Spleen (tissue), 11 donors: ENCODE results near the gene PLEKHA4. TPM values are rescaled to one million over a fixed set of nuclear protein-coding genes. Genes with fewer than 3 reads are reported as not detected.
"Not testable (repeated sequence)": the region's sequence is repeated elsewhere in the genome, so short reads cannot be mapped to it uniquely, and the experiment has no call there.

ENCODE experiments used
- DNase-seq: peaks from one replicate; pipeline ENCODE4 v3.0.0-alpha.2; 2020
- H3K27ac ChIP-seq, 8 donors: fragments of 200-600 bp; sonication (generic) in 7 of 8; 1 replicate in 4 of 8; 2 replicates in 4 of 8; pipeline versions ENCODE4 v1.5.0 to v1.8.0; 2016 to 2021; ENCODE audit warnings: inconsistent platforms in 4 of 8, mild to moderate bottlenecking in 4 of 8, moderate library complexity in 1 of 8
- H3K27me3 ChIP-seq, 7 donors: fragments of 200-600 bp; sonication (generic) in 6 of 7; replicated peaks in 1 of 7; 1 replicate in 4 of 7; 2 replicates in 3 of 7; pipeline versions ENCODE4 v1.5.0 to v1.8.0; 2016 to 2021; ENCODE audit warnings: inconsistent platforms in 3 of 7, mild to moderate bottlenecking in 1 of 7
- H3K36me3 ChIP-seq, 6 donors: fragments of 200-600 bp; sonication (generic) in 5 of 6; 1 replicate in 4 of 6; 2 replicates in 2 of 6; pipeline versions ENCODE4 v1.5.0 to v1.8.0; 2016 to 2021; ENCODE audit warnings: inconsistent platforms in 2 of 6
- H3K4me1 ChIP-seq, 6 donors: fragments of 200-600 bp; sonication (generic) in 5 of 6; 1 replicate in 3 of 6; 2 replicates in 3 of 6; pipeline versions ENCODE4 v1.5.0 to v1.8.0; 2016 to 2021; ENCODE audit warnings: inconsistent platforms in 3 of 6
- H3K4me3 ChIP-seq, 8 donors: fragments of 200-600 bp; sonication (generic) in 7 of 8; 1 replicate in 4 of 8; 2 replicates in 4 of 8; pipeline versions ENCODE4 v1.5.0 to v1.8.0; 2016 to 2021; ENCODE audit warnings: inconsistent platforms in 4 of 8, mild to moderate bottlenecking in 4 of 8, moderate library complexity in 2 of 8
- H3K9me3 ChIP-seq, 8 donors: fragments of 200-600 bp; sonication (generic) in 7 of 8; 1 replicate in 4 of 8; 2 replicates in 4 of 8; pipeline versions ENCODE4 v1.5.0 to v1.8.0; 2016 to 2021; ENCODE audit warnings: inconsistent platforms in 4 of 8
- CTCF ChIP-seq, 11 experiments: fragments of 200-600 bp in 7 of 11; fragments of 450-650 bp in 4 of 11; sonication (generic) in 4 of 11; IDR thresholded peaks in 8 of 11; conservative IDR thresholded peaks in 3 of 11; 1 replicate in 7 of 11; 2 replicates in 4 of 11; pipeline versions ENCODE4 v1.4.0 to v1.8.0; 2016 to 2021; ENCODE audit warnings: antibody characterized with exemption in 11 of 11, inconsistent platforms in 4 of 11, mild to moderate bottlenecking in 1 of 11
- POLR2A ChIP-seq, 3 donors: fragments of 450-650 bp; IDR thresholded peaks; one replicate each; pipeline ENCODE4 v1.5.1; 2017; ENCODE audit warnings: antibody characterized with exemption in 3 of 3, mild to moderate bottlenecking in 1 of 3
- POLR2AphosphoS5 ChIP-seq, 3 donors: sonication (generic); formaldehyde crosslinking; IDR thresholded peaks; one replicate each; pipeline ENCODE4 v1.5.1; 2017; ENCODE audit warnings: antibody characterized with exemption in 3 of 3
- WGBS, 5 donors: extraction: QIAGEN DNeasy Blood & Tissue Kit in 3 of 5; methylation state at CpG; one replicate each; pipeline versions ENCODE4 v1.1.5 to v1.1.7; 2013 to 2018; 5-methylcytosine and 5-hydroxymethylcytosine counted together
- intact Hi-C: fragments of 100-400 bp; cut with DNase I; formaldehyde crosslinking; loops from one replicate; pipeline ENCODE4 v1.15.0; 2023; ENCODE audit warnings: low total_unique reads
- polyA plus RNA-seq, 3 donors: library from polyadenylated mRNA; stranded (reverse); fragments of 200-250 nt; gene quantifications; one replicate each; pipeline ENCODE4 v1.2.1, GENCODE V29; 2013
- small RNA-seq, 4 donors: library from RNA; depleted of rRNA; stranded (forward); fragments of <200 nt; gene quantifications; one replicate each; pipeline ENCODE3, GENCODE V24; 2016
- total RNA-seq, 7 donors: library from RNA; depleted of rRNA in 3 of 7; stranded (reverse); fragments of >200 nt in 3 of 7; fragmentation: NEBNext Ultra II Directional in 4 of 7; extraction: Animal tissue kit (Norgen Biotek cat#: 25700) in 4 of 7; gene quantifications; one replicate each; pipeline versions ENCODE4 v1.1.0 to v1.2.1, GENCODE V29; 2016 to 2021
- donor health status: healthy with polysubstance abuse.
- donor health status: DM: no; HTN: no; CAD: no; lungs with moderate emphysema.
- donor health status: DM: no; HTN: no; CAD: no.
- donor health status: Bipolar disorder and iron deficiency.
- donor health status: healthy.
- donor health status: DM: no; HTN: no; CAD: no.
- donor health status: DM: yes; HTN: yes; CAD: no.

The PLEKHA4 gene
- total and polyA plus RNA-seq, 10 donors, result 8.6 to 24.2 (median 14.9) TPM

GRCh38 chr19:48794291-48794690 is 74.1 kb downstream of the PLEKHA4 start:
- WGBS, 5 donors, result 81 to 86% (median 84%) methylated on average over 6 of the region's 6 CpGs
- Histone ChIP-seq H3K4me1 (peaks cover 0 to 15% (median 9%) of the 10 kb centered on the region in 6 donors), H3K9me3 (no peaks in the 10 kb centered on the region), H3K36me3 (peaks cover 0 to 5% (median 0%) of the 10 kb centered on the region in 6 donors), H3K27ac (no peak overlapping the region), H3K4me3 (no peak overlapping the region), H3K27me3 (no peaks in the 10 kb centered on the region)
- no peak for DNase-seq
- intact Hi-C loops, result no loop called here
- TF ChIP-seq CTCF (IDR thresholded peaks at IDR 0.05 in 8 of 11, conservative IDR thresholded peaks at IDR 0.05 in 3 of 11) (no peak), POLR2A (IDR thresholded peaks at IDR 0.05) (no peak), POLR2AphosphoS5 (IDR thresholded peaks at IDR 0.05) (no peak)

DNA sequence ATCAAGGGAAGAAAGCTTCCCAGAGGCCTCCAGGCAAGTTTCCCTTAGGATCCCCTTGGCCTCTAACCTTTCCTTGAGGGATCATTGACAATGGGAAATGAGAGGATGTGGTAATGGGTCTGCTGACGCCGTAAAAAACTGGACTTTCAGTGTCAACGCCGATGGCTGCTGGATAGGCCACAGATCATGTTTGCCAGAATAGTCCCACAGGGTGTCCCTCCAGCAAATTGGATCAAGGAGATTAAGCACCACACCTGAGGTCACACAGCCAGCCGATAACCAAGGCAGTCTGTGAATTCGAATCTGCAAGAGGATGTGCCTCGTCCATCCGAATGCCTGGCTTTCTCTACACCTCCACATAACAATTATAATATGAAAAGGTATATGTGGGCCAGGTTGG is 75.1 kb downstream of the PLEKHA4 start:
- Histone ChIP-seq H3K36me3 (no peaks in the 10 kb centered on the region), H3K27ac (peak overlapping the region in 2 of 8 donors; percentile 10 to 38), H3K27me3 (no peaks in the 10 kb centered on the region), H3K9me3 (no peaks in the 10 kb centered on the region), H3K4me1 (peaks cover 0 to 15% (median 9%) of the 10 kb centered on the region in 6 donors), H3K4me3 (no peak overlapping the region)
- DNase-seq, result no peak
- intact Hi-C loops, result no loop called here
- 58 to 71% (median 67%) methylated on average over 8 of the region's 8 CpGs for WGBS, 5 donors
- TF ChIP-seq POLR2AphosphoS5 (IDR thresholded peaks at IDR 0.05) (peak in 1 of 3 donors; percentile 22), CTCF (IDR thresholded peaks at IDR 0.05 in 8 of 11, conservative IDR thresholded peaks at IDR 0.05 in 3 of 11) (no peak)

GRCh38 chr19:48787331-48787730 is 81.1 kb downstream of the PLEKHA4 start:
- not testable (repeated sequence) for H3K36me3 ChIP-seq, DNase-seq, H3K27ac ChIP-seq, H3K27me3 ChIP-seq, H3K9me3 ChIP-seq, H3K4me3 ChIP-seq
- H3K4me1 ChIP-seq, result peaks cover 0 to 14% (median 6%) of the 10 kb centered on the region in 6 donors
- 84 to 93% (median 89%) methylated on average over 9 of the region's 9 CpGs for WGBS, 5 donors
- intact Hi-C loops, result loop anchor here (5.0 kb wide), 1 partner anchor 50 kb away; the partner anchor contains the start of gene HSD17B14

Small RNA genes lying within 50 kb of the gene (small RNA-seq; reads per million reads assigned to genes)
- 0 reads per million in 4 donors for gene RNU6-317P

Other genes starting within 250 kb of the PLEKHA4 start
Only the 30 nearest of the 32 such genes appear.
- gene DBP, start 231.2 kb downstream of the PLEKHA4 start, total RNA-seq, result 10 to 100 TPM; 11.4 to 29.5 (median 22.5) TPM
- 10 to 100 TPM; 21.8 to 26.8 (median 24.1) TPM for gene DBP, start 231.2 kb downstream of the PLEKHA4 start, polyA plus RNA-seq
- gene CA11, start 222.4 kb downstream of the PLEKHA4 start, total RNA-seq, result 10 to 100 TPM in 2 of 7 donors, 1 to 10 TPM in 5; 1.9 to 10.7 (median 4.4) TPM
- gene CA11, start 222.4 kb downstream of the PLEKHA4 start, polyA plus RNA-seq, result 10 to 100 TPM in 2 of 3 donors, 1 to 10 TPM in 1; 9.7 to 14.5 (median 10.5) TPM
- 1 to 10 TPM in 3 of 7 donors, under 1 TPM in 3, not detected in 1; 0.30 to 2.1 (median 1.2) TPM for gene NTN5, start 195.6 kb downstream of the PLEKHA4 start, total RNA-seq
- gene NTN5, start 195.6 kb downstream of the PLEKHA4 start, polyA plus RNA-seq, result 1 to 10 TPM in 1 of 3 donors, under 1 TPM in 2; 0.49 to 1.1 (median 0.51) TPM
- under 1 TPM in 3 of 7 donors, not detected in 4; 0.17 to 0.65 (median 0.38) TPM for gene FUT2, start 172.6 kb downstream of the PLEKHA4 start, total RNA-seq
- 1 to 10 TPM in 1 of 3 donors, under 1 TPM in 1, not detected in 1; 0.22 to 1.2 TPM for gene FUT2, start 172.6 kb downstream of the PLEKHA4 start, polyA plus RNA-seq
- gene MAMSTR, start 148.9 kb downstream of the PLEKHA4 start, total RNA-seq, result 10 to 100 TPM in 1 of 7 donors, 1 to 10 TPM in 6; 3.1 to 10.3 (median 4.0) TPM
- 10 to 100 TPM in 1 of 3 donors, 1 to 10 TPM in 1, under 1 TPM in 1; 0.93 to 10.7 (median 3.6) TPM for gene MAMSTR, start 148.9 kb downstream of the PLEKHA4 start, polyA plus RNA-seq
- gene RASIP1, start 128.0 kb downstream of the PLEKHA4 start, total RNA-seq, result 10 to 100 TPM; 30.3 to 78.1 (median 39.8) TPM
- gene RASIP1, start 128.0 kb downstream of the PLEKHA4 start, polyA plus RNA-seq, result 10 to 100 TPM; 15.1 to 62.8 (median 42.1) TPM
- gene IZUMO1, start 121.7 kb downstream of the PLEKHA4 start, total RNA-seq, result 1 to 10 TPM in 5 of 7 donors, under 1 TPM in 1, not detected in 1; 0.84 to 5.3 (median 1.8) TPM
- 1 to 10 TPM in 1 of 3 donors, under 1 TPM in 2; 0.26 to 1.0 (median 0.50) TPM for gene IZUMO1, start 121.7 kb downstream of the PLEKHA4 start, polyA plus RNA-seq
- 10 to 100 TPM in 4 of 7 donors, 1 to 10 TPM in 3; 5.6 to 22.9 (median 10.0) TPM for gene FUT1, start 116.0 kb downstream of the PLEKHA4 start, total RNA-seq
- gene FUT1, start 116.0 kb downstream of the PLEKHA4 start, polyA plus RNA-seq, result 1 to 10 TPM; 1.0 to 6.5 (median 2.7) TPM
- gene FGF21, start 113.1 kb downstream of the PLEKHA4 start, total RNA-seq, result not detected
- not detected for gene FGF21, start 113.1 kb downstream of the PLEKHA4 start, polyA plus RNA-seq
- gene BCAT2, start 57.6 kb downstream of the PLEKHA4 start, total RNA-seq, result 10 to 100 TPM; 15.5 to 25.3 (median 20.4) TPM
- gene BCAT2, start 57.6 kb downstream of the PLEKHA4 start, polyA plus RNA-seq, result 10 to 100 TPM; 25.5 to 31.7 (median 29.4) TPM
- gene HSD17B14, start 32.1 kb downstream of the PLEKHA4 start, total RNA-seq, result 10 to 100 TPM in 3 of 7 donors, 1 to 10 TPM in 4; 2.4 to 14.7 (median 8.1) TPM
- 10 to 100 TPM; 10.1 to 16.5 (median 11.2) TPM for gene HSD17B14, start 32.1 kb downstream of the PLEKHA4 start, polyA plus RNA-seq
- gene PPP1R15A, start 3.8 kb upstream of the PLEKHA4 start, total RNA-seq, result 10 to 100 TPM; 30.2 to 74.2 (median 47.6) TPM
- gene PPP1R15A, start 3.8 kb upstream of the PLEKHA4 start, polyA plus RNA-seq, result 10 to 100 TPM; 18.5 to 54.5 (median 21.5) TPM
- gene TULP2, start 30.1 kb upstream of the PLEKHA4 start, total RNA-seq, result 1 to 10 TPM in 3 of 7 donors, under 1 TPM in 3, not detected in 1; 0.34 to 5.0 (median 1.3) TPM
- gene TULP2, start 30.1 kb upstream of the PLEKHA4 start, polyA plus RNA-seq, result under 1 TPM in 2 of 3 donors, not detected in 1; 0.14 to 0.32 TPM
- 100 to 1,000 TPM; 217 to 321 (median 268) TPM for gene NUCB1, start 31.7 kb upstream of the PLEKHA4 start, total RNA-seq
- gene NUCB1, start 31.7 kb upstream of the PLEKHA4 start, polyA plus RNA-seq, result 100 to 1,000 TPM in 1 of 3 donors, 10 to 100 TPM in 2; 67.6 to 125 (median 72.4) TPM
- 1 to 10 TPM in 4 of 7 donors, under 1 TPM in 2, not detected in 1; 0.51 to 4.5 (median 2.5) TPM for gene DHDH, start 65.1 kb upstream of the PLEKHA4 start, total RNA-seq
- 1 to 10 TPM; 1.2 to 2.6 (median 1.2) TPM for gene DHDH, start 65.1 kb upstream of the PLEKHA4 start, polyA plus RNA-seq
- 100 to 1,000 TPM in 6 of 7 donors, 10 to 100 TPM in 1; 65.9 to 158 (median 113) TPM for gene BAX, start 86.3 kb upstream of the PLEKHA4 start, total RNA-seq
- 100 to 1,000 TPM; 131 to 219 (median 177) TPM for gene BAX, start 86.3 kb upstream of the PLEKHA4 start, polyA plus RNA-seq
- gene FTL, start 96.7 kb upstream of the PLEKHA4 start, total RNA-seq, result over 10,000 TPM in 2 of 7 donors, 1,000 to 10,000 TPM in 5; 4,960 to 10,995 (median 6,703) TPM
- over 10,000 TPM in 1 of 3 donors, 1,000 to 10,000 TPM in 2; 5,646 to 14,078 (median 8,665) TPM for gene FTL, start 96.7 kb upstream of the PLEKHA4 start, polyA plus RNA-seq
- gene GYS1, start 124.7 kb upstream of the PLEKHA4 start, total RNA-seq, result 10 to 100 TPM; 23.3 to 47.1 (median 32.1) TPM
- gene GYS1, start 124.7 kb upstream of the PLEKHA4 start, polyA plus RNA-seq, result 10 to 100 TPM; 11.9 to 20.0 (median 15.1) TPM
- 10 to 100 TPM; 32.0 to 46.9 (median 38.4) TPM for gene RUVBL2, start 125.3 kb upstream of the PLEKHA4 start, total RNA-seq
- 10 to 100 TPM; 46.7 to 58.4 (median 53.5) TPM for gene RUVBL2, start 125.3 kb upstream of the PLEKHA4 start, polyA plus RNA-seq
- under 1 TPM in 1 of 7 donors, not detected in 6; 0.79 TPM for gene LHB, start 148.5 kb upstream of the PLEKHA4 start, total RNA-seq
- gene LHB, start 148.5 kb upstream of the PLEKHA4 start, polyA plus RNA-seq, result 1 to 10 TPM in 2 of 3 donors, under 1 TPM in 1; 0.50 to 1.5 (median 1.5) TPM
- not detected for gene CGB3, start 155.7 kb upstream of the PLEKHA4 start, total RNA-seq
- gene CGB3, start 155.7 kb upstream of the PLEKHA4 start, polyA plus RNA-seq, result not detected
- not detected for gene CGB2, start 163.3 kb upstream of the PLEKHA4 start, total RNA-seq
- gene CGB2, start 163.3 kb upstream of the PLEKHA4 start, polyA plus RNA-seq, result not detected
- not detected for gene CGB1, start 168.3 kb upstream of the PLEKHA4 start, total RNA-seq
- under 1 TPM in 1 of 3 donors, not detected in 2; 0.35 TPM for gene CGB1, start 168.3 kb upstream of the PLEKHA4 start, polyA plus RNA-seq
- not detected for gene CGB5, start 175.2 kb upstream of the PLEKHA4 start, total RNA-seq
- gene CGB5, start 175.2 kb upstream of the PLEKHA4 start, polyA plus RNA-seq, result not detected
- gene CGB8, start 180.5 kb upstream of the PLEKHA4 start, total RNA-seq, result not detected
- not detected for gene CGB8, start 180.5 kb upstream of the PLEKHA4 start, polyA plus RNA-seq
- not detected for gene CGB7, start 189.1 kb upstream of the PLEKHA4 start, total RNA-seq
- gene CGB7, start 189.1 kb upstream of the PLEKHA4 start, polyA plus RNA-seq, result under 1 TPM in 2 of 3 donors, not detected in 1; 0.03 to 0.06 TPM
- not detected for gene NTF4, start 196.2 kb upstream of the PLEKHA4 start, total RNA-seq
- not detected for gene NTF4, start 196.2 kb upstream of the PLEKHA4 start, polyA plus RNA-seq
- gene KCNA7, start 204.1 kb upstream of the PLEKHA4 start, total RNA-seq, result not detected
- gene KCNA7, start 204.1 kb upstream of the PLEKHA4 start, polyA plus RNA-seq, result under 1 TPM in 1 of 3 donors, not detected in 2; 0.02 TPM
- gene SNRNP70, start 216.8 kb upstream of the PLEKHA4 start, total RNA-seq, result 100 to 1,000 TPM; 238 to 337 (median 270) TPM
- gene SNRNP70, start 216.8 kb upstream of the PLEKHA4 start, polyA plus RNA-seq, result 100 to 1,000 TPM; 198 to 559 (median 421) TPM
- gene LIN7B, start 245.8 kb upstream of the PLEKHA4 start, total RNA-seq, result 1 to 10 TPM; 2.7 to 9.6 (median 5.5) TPM
- gene LIN7B, start 245.8 kb upstream of the PLEKHA4 start, polyA plus RNA-seq, result 1 to 10 TPM; 7.2 to 9.5 (median 9.2) TPM